A673 (cell line): ENCODE data around the gene C10orf53. TPM values are rescaled to one million over a fixed set of nuclear protein-coding genes. Genes with fewer than 3 reads are reported as not detected.
"Not testable (repeated sequence)": the region's sequence is repeated elsewhere in the genome, so short reads cannot be mapped to it uniquely, and the experiment has no call there.

Source experiments
- BruUV-seq: library from RNA; stranded (reverse); fragments of 400-500 nt; replicated peaks from 2 replicates; lab custom pipeline; 2021; lab: Mats Ljungman, UMichigan
- CTCF ChIA-PET: fragments of 300-600 bp; sonication (Branson Sonifier 250); formaldehyde crosslinking; loops from one replicate; lab custom pipeline; 2022; ENCODE audit warnings: antibody characterized with exemption; lab: Charles Lee
- POLR2A ChIA-PET: fragments of 300-600 bp; sonication (Branson Sonifier 250); formaldehyde crosslinking; loops from one replicate; lab custom pipeline; 2022; ENCODE audit warnings: antibody characterized with exemption; ENCODE audit not compliant: low non-redundant PET; lab: Charles Lee
- DNase-seq: peaks from one replicate; pipeline ENCODE4 v3.0.0-alpha.2; 2015; ENCODE audit warnings: low spot score
- H3K27ac ChIP-seq: fragments of 200-600 bp; sonication (generic); 2 replicates; pipeline ENCODE4 v1.5.1; 2016; ENCODE audit warnings: mixed run types, low read depth, mild to moderate bottlenecking, mixed read lengths, antibody characterized with exemption, low read length; ENCODE audit not compliant: poor library complexity, severe bottlenecking
- H3K27me3 ChIP-seq: fragments of 200-600 bp; sonication (generic); replicated peaks from 2 replicates; pipeline ENCODE4 v1.6.1; 2017; ENCODE audit warnings: mixed run types, low read depth, mild to moderate bottlenecking, mixed read lengths, antibody characterized with exemption, low read length; ENCODE audit not compliant: insufficient read depth, poor library complexity
- H3K36me3 ChIP-seq: fragments of 200-600 bp; sonication (generic); 2 replicates; pipeline ENCODE4 v1.6.1; 2016; ENCODE audit warnings: mixed run types, mild to moderate bottlenecking, mixed read lengths, antibody characterized with exemption, low read length; ENCODE audit not compliant: insufficient read depth, poor library complexity, severe bottlenecking
- H3K4me1 ChIP-seq: fragments of 200-600 bp; sonication (generic); 2 replicates; pipeline ENCODE4 v1.6.1; 2017; ENCODE audit warnings: mixed run types, mild to moderate bottlenecking, mixed read lengths, antibody characterized with exemption, low read length; ENCODE audit not compliant: insufficient read depth, poor library complexity, severe bottlenecking
- H3K4me3 ChIP-seq: fragments of 200-600 bp; sonication (generic); 2 replicates; pipeline ENCODE4 v1.5.1; 2016; ENCODE audit warnings: low read depth, mixed run types, mild to moderate bottlenecking, mixed read lengths, low read length; ENCODE audit not compliant: poor library complexity, severe bottlenecking
- H3K9me3 ChIP-seq: fragments of 200-600 bp; sonication (generic); 2 replicates; pipeline ENCODE4 v1.6.1; 2016; ENCODE audit warnings: mixed run types, low read depth, mild to moderate bottlenecking, mixed read lengths, antibody characterized with exemption, low read length; ENCODE audit not compliant: poor library complexity, severe bottlenecking
- CTCF ChIP-seq: fragments of 300-800, 200-600 bp; sonication (generic); conservative IDR thresholded peaks from 2 replicates; pipeline ENCODE4 v1.5.1; 2017; ENCODE audit warnings: low read depth, mild to moderate bottlenecking, antibody characterized with exemption, low read length, moderate library complexity, mixed read lengths
- EZH2 ChIP-seq: fragments of 200-600 bp; sonication (generic); IDR thresholded peaks from 2 replicates; pipeline ENCODE4 v1.6.1; 2017; ENCODE audit warnings: borderline replicate concordance, low read depth, mild to moderate bottlenecking, mixed read lengths, antibody characterized with exemption, low read length; ENCODE audit not compliant: poor library complexity, severe bottlenecking
- intact Hi-C: fragments of 100-400 bp; cut with micrococcal nuclease; formaldehyde crosslinking; loops from one replicate; pipeline ENCODE4 v1.10.0; 2022; ENCODE audit not compliant: unreplicated experiment
- total RNA-seq: library from RNA; stranded (reverse); gene quantifications from 2 replicates; pipeline ENCODE4 v1.2.3, GENCODE V29; 2021

C10orf53 gene
- total RNA-seq, 1 experiment from 2014 or later = not detected

GRCh38 chr10:49678827-49679479 lies 498 bp upstream of the C10orf53 start:
- intact Hi-C loops = no loop called here
- CTCF ChIA-PET = no interaction called here
- no peaks in the 10 kb centered on the region for H3K9me3 ChIP-seq
- POLR2A ChIA-PET = no interaction called here
- H3K4me1 ChIP-seq = no peaks in the 10 kb centered on the region
- H3K36me3 ChIP-seq = no peaks in the 10 kb centered on the region
- BruUV-seq = no TSS peak
- H3K27me3 ChIP-seq = peaks cover 50% of the 10 kb centered on the region
- no peak for TF ChIP-seq EZH2
- TF ChIP-seq CTCF = no peak
- H3K4me3 ChIP-seq = peak overlapping the region; percentile 23
- no peak for DNase-seq
- no peak overlapping the region for H3K27ac ChIP-seq

DNA sequence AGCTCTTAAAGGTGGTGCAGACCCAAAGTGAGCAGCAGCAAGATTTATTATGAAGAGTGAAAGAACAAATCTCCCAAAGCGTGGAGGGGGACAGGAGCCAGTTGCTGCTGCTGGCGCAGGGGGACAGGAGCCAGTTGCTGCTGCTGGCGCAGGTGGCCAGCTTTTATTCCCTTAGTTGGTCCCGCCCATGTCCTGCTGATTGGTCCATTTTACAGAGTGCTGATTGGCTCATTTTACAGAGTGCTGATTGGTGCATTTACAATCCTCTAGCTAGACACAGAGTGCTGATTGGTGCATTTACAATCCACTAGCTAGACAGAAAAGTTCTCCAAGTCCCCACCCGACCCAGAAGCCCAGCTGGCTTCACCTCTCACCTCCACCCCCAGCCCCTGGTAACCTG lies 3.0 kb downstream of the C10orf53 start:
- H3K36me3 ChIP-seq, DNase-seq, BruUV-seq, intact Hi-C loops, H3K27ac ChIP-seq, CTCF ChIA-PET, H3K4me1 ChIP-seq, H3K4me3 ChIP-seq, H3K9me3 ChIP-seq: not testable (repeated sequence)
- POLR2A ChIA-PET = interaction anchor here (0.6 kb wide), 1 partner anchor 324 kb away, joined by 4 read pairs; no protein-coding TSS in a partner anchor
- peaks cover 16% of the 10 kb centered on the region for H3K27me3 ChIP-seq

DNA sequence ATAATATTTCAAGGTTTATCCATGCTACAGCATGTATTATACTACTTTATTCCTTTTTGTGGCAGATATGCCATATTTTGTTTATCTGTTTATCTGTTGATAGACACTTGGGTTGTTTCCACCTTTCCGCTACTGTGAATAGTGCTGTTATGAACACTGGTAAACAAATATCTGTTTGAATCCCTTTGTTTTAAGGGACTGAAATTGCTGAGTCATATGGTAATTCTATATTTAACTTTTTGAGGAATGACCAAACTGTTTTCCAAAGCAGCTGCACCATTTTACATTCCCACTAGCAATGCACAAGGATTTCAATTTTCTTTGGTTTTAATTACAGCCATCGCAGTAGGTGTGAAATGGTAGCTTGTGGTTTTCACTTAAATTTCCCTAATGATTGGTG lies 3.4 kb downstream of the C10orf53 start:
- no TSS peak for BruUV-seq
- Histone ChIP-seq H3K27ac (no peak overlapping the region), H3K4me3 (no peak overlapping the region), H3K36me3 (no peaks in the 10 kb centered on the region), H3K27me3 (peaks cover 12% of the 10 kb centered on the region), H3K9me3 (no peaks in the 10 kb centered on the region), H3K4me1 (no peaks in the 10 kb centered on the region)
- intact Hi-C loops = no loop called here
- POLR2A ChIA-PET = interaction anchor here (0.6 kb wide), 1 partner anchor 324 kb away, joined by 4 read pairs; no protein-coding TSS in a partner anchor
- TF ChIP-seq CTCF (no peak), EZH2 (no peak)
- DNase-seq = no peak
- CTCF ChIA-PET = no interaction called here

DNA sequence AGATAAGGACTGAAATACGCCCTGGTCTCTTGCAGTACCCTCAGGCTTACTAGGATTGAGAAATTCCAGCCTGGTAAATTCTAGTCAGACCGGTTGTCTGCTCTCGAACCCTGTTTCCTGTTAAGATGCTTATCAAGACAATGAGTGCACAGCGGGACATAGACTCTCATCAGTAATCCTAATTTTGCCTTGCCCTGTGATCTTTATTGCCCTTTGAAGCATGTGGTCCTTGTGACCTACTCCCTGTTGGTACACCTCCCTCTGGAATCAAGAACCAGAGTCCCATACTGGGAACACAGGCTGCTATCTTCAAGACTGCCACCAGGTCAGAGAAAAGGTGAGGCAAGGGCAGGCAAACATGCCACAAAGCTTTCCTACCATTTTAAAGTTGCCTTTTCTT lies 7.2 kb downstream of the C10orf53 start:
- no peaks in the 10 kb centered on the region for H3K4me1 ChIP-seq
- no peaks in the 10 kb centered on the region for H3K9me3 ChIP-seq
- POLR2A ChIA-PET = no interaction called here
- TF ChIP-seq EZH2 (no peak), CTCF (no peak)
- no peak overlapping the region for H3K27ac ChIP-seq
- no TSS peak for BruUV-seq
- intact Hi-C loops = no loop called here
- H3K27me3 ChIP-seq = peaks cover 24% of the 10 kb centered on the region
- DNase-seq = no peak
- H3K36me3 ChIP-seq = no peaks in the 10 kb centered on the region
- CTCF ChIA-PET = no interaction called here
- no peak overlapping the region for H3K4me3 ChIP-seq
